ENCODE measurements around the gene TBC1D1. TPM values are rescaled to one million over a fixed set of nuclear protein-coding genes. Genes with fewer than 3 reads are reported as not detected.

TBC1D1 gene
- total RNA-seq, 1 experiment from 2014 or later: 38.1 TPM

DNA sequence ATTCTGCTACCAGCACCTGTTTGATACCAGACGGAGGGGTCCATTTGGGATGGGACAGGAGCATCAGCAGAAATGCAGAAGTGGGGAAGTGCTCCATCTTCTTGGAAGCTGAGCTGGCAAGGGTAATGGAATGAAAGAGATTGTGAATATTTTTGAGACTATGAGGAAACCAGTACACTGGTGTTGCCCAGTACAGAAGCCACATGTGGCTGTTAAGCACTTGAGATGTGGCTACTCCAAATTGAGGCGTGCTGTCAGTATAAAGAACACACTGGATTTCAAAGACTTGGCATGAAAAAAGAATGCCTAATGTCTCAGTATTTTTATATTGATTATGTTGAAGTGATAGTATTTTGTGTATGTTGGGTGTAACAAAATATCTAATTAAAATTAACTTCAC, 222.7 kb downstream of the TBC1D1 start:
- no peak for DNase-seq (ENCODE audit: extremely low read depth, low read depth)

- DNase-seq (ENCODE audit: extremely low read depth, low read depth): no peak
These were observed 223.7 kb downstream of the TBC1D1 start for GRCh38 chr4:38114386-38115150.

DNA sequence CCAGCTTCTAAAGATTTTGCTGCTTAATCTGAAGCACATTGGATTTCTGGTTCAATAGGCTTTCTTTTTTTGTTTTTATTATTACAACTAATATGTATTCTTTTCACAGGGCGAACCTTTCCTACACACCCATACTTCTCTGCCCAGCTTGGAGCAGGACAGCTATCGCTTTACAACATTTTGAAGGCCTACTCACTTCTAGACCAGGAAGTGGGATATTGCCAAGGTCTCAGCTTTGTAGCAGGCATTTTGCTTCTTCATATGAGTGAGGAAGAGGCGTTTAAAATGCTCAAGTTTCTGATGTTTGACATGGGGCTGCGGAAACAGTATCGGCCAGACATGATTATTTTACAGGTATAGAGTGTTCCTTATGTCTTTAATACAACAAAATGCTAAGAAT, 224.7 kb downstream of the TBC1D1 start:
- DNase-seq (ENCODE audit: extremely low read depth, low read depth): no peak

DNA sequence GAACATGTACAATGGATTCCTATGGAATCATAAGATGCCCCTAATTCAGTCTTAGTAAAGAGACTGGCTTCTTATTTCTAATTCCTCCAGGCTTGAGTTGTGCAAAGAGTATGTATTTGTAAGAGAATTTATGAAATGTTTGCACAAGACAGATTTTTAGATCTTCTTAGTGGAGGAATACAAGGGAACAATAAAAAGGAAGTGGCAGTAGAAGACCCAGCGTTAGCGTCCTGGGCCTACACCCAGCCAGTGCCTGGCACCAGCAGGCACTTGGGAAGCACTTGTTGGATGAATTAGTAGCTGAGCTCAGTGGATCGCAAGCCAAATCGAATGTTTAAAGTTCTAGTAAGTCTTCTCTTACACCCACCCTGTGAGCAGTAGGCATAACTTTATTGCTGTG, 226.7 kb downstream of the TBC1D1 start:
- no peak for DNase-seq (ENCODE audit: extremely low read depth, low read depth)

DNA sequence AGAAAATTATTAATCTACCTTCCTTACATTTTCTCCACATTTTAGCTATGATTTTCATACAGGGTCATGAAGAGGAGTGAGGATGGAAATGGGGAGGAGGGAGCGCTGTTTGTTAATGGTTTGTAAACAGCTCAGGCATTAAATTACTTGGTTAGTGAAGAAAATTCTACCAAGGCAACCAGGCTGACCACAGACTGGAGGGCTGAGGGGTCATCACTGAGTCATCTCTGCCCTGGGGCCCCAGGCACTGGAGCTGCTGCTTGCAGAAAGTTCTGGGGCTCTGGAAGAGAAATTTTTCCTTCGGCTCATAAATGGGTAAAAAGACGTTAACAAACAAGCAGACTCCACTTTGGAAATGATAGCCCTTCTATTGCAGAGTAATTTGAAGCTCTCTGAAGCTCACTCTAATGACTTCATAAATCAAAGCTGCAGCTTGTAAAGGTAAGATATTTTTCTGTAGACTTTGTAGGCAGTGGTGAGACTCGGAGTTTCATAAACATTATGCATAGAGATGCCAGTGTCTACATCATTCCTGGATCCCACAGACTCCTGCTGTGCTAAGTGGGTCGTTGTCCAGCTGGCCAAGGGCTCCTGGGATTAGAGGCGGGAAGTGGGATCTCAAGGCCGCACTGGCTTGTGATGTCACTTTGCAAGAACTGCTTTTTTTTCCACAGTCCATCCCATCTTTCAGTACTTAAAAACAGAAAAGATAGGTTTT, 228.9 kb downstream of the TBC1D1 start:
- no peak for DNase-seq (ENCODE audit: extremely low read depth, low read depth)

DNA sequence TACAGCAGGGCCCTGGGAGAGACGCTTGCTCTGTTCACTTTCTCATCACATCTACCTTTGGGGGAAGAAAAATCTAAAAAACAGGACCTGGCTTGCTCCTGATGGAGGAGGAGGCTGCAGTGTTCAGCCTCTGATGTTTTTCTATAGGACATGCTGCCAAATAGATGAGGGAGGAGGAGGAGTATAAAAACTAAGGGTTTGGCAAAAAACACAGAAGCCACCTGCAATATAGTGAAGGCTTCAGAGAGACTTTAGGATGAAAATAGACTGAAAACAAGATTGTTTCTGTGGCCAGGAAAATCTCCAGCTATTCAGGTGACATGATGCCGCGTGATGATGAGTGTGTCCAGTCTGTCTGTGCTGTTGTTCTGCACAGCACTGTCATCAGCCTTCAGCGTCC, 229.9 kb downstream of the TBC1D1 start:
- no peak for DNase-seq (ENCODE audit: extremely low read depth, low read depth)

DNA sequence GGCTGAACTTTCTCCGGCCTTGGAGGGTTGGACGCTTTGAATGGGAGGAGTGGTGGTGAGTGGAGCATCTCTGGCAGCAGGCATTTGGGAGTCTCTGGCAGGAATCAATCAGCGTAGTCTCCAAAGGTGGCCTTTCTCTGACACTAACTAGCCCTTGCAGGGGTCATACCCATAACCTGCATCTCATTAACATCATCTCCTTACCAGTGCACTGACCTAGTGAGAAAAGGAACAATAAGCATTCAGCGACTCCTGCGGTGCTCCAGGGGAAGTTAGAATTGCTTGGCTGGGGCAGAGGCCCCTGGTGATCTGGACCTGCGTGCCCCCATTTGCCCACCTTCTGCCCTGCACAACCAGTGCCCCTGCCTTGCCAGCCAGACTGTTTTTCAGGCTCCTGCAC, 231.2 kb downstream of the TBC1D1 start:
- DNase-seq (ENCODE audit: extremely low read depth, low read depth): no peak

DNA sequence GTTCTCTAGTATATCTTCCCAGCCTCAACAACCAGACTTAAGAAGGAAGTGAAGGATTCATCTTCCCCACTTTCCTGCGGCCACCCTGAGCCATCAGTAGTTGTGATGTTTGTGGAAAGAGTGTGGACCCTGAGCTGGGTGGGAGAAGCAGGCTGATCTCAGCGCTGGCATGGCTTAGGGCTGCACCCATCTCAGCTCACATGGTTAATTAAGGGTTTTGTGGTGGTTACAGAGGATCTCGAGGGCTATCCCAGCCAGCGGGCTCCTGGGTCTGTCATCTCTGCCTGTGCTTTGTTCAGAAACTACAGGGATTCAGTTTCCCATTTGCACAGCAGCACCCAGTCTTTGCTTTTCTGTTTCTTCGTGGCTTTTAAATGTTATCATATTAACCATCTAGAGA, 232.7 kb downstream of the TBC1D1 start:
- no peak for DNase-seq (ENCODE audit: extremely low read depth, low read depth)

GRCh38 chr4:38124961-38125360, 234.1 kb downstream of the TBC1D1 start:
- no peak for DNase-seq (ENCODE audit: extremely low read depth, low read depth)

DNA sequence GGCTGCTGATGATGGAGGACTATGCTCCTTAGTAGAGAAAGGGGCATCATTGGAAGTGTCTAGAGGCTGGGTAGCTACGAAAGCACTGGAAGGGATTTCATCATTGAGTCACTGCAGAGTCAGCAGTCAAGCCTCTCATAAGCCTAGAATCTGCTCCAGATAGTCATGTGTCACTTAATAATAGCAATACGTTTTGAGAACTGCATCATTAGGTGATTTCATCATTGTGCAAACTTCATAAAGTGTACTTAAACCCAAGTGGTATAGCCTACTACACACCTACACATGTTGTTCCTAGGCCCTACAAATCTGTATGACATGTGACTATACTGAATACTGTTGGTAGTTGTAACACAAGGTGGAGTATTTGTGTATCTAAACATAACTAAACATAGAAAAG, 234.9 kb downstream of the TBC1D1 start:
- DNase-seq (ENCODE audit: extremely low read depth, low read depth): no peak

GRCh38 chr4:38128478-38129459, 237.9 kb downstream of the TBC1D1 start:
- DNase-seq (ENCODE audit: extremely low read depth, low read depth): peak; percentile 11

DNA sequence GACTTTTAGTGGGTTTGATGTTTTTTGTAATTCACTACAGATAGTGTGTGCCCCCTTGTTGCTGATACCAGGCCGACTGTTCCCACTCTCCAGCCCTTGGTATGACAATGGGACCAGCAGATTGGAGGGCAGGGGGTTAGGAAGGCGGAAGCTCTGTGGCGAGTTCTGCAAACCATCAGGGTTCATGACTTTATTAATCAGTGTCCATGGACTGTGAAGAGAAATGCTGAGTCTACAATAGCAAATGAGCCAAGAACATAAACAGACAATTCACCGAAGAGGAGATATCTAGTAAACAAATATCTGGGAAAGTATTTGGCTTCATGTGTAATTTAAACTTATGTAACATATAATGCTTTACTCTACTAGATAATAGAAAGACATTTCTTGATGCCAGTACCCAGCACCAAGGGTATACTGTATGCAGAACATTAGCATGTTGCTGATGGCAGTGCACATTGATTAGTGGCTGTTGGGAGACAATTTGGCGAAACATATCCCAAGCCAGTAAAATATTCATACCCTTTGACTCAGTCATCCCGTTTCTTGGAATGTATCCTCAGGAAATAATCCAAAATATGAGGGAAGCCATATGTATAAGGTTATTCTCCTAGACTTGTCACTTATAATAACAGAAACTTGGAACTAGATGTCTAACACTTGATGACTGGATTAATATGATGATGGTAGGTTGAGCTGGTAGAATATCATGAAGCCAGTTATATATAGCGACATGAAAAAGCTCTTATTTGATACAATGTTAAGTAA, 238.8 kb downstream of the TBC1D1 start:
- no peak for DNase-seq (ENCODE audit: extremely low read depth, low read depth)

- no peak for DNase-seq (ENCODE audit: extremely low read depth, low read depth)
These were observed 240.0 kb downstream of the TBC1D1 start for GRCh38 chr4:38130884-38131283.

DNA sequence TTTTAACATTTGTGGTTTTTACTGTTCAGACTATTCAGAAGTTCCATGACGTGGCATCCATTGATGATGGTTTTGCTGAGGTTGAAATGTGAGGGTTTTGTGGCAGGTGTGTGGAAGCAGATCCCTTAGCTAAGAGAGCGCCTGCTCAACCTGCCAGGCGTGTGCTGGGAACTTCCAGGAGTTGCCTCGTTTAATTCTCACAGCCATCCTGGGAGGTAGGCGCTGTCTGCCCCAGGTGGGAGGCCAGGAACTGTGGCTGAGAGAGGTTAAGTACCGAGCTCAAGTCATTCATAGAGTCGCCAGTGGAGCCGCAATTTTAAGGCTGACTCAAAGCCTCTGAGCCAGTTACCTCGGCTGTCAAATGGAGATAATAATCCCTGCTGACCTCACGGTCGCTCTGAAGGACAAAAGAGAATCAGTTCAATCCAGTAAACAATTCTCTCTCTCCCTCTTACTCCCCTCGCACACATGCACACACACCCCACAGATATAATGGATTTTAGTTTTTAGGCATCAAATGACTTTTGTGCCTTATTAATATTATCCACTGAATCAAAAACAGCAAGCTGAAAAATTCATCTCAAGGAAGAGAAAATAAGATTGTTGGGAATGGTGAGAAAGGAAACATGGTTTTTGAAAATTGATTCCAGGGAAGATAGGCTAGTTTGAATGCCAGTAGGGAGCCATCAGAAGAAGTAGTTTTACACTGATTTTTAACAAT, 240.6 kb downstream of the TBC1D1 start:
- DNase-seq (ENCODE audit: extremely low read depth, low read depth): no peak

- DNase-seq (ENCODE audit: extremely low read depth, low read depth): peak; percentile 86
These were observed 241.3 kb downstream of the TBC1D1 start for GRCh38 chr4:38132107-38132673.

DNA sequence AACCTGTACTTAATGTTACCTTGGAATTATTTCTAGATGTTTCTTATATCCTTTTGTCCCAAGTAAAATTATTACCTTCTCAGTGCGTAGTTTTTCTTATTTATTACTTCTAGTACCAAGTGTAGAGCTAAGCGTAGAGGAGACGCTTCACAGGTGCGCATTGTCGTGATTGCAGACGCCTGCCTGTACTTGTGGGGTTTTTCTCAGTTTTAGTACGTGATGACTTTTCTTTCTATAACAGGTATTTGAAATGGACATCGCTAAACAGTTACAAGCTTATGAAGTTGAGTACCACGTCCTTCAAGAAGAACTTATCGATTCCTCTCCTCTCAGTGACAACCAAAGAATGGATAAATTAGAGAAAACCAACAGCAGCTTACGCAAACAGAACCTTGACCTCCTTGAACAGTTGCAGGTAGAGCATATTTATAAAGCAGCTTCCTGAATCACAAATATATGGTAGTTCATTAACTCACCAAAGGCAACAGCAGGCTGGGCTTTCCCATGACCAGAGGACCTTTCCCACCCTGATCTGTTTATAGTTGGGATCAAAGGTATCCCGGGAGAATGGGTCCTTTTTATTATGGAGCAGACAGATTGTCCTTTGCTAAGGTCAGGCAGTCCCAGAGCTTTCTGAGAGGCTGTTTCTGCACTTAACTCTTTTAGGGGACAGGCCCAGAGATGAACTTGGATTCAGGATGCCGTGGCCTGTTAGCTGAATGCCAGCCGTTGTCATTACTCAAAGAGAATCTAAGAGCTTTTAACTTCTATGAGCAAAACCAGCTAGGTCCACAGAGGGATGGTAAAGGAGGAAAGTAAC, 242.2 kb downstream of the TBC1D1 start:
- no peak for DNase-seq (ENCODE audit: extremely low read depth, low read depth)

DNA sequence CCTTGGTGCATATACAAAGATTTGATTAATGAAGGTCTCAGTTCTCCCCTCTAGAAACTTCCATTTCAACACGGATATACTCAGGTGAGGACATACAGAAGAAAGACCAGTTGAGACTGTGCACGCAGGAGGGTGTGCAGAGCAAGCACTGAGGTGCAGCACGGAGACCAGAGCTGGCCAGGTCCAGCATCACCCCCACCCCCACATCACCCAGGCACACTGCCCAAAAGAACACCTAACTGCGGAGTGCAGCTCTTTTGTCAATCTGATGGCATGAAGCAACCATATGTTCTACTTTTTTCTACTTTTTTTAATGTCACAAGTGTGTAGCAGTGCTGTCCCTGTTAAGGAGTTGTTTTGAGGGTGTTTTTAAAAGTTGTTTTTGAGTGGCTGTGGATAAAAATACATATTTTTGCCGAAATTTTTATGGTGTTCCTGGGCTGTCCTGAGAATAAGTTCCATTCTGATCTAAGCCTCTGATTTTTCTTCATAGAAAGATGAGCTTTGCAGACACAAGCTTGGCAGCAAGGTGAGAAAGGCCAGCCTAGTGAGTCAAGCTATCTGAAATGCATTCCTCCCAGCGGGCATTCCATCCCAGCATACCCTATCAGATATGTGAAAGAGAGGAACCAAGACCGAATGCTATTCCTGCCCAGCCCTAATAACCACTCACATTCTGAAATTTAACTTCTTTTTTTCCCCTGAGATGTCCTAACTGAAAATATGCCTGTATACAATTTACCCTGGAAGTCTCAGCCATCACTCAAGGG, 243.0 kb downstream of the TBC1D1 start:
- peak; percentile 68 for DNase-seq (ENCODE audit: extremely low read depth, low read depth)

DNA sequence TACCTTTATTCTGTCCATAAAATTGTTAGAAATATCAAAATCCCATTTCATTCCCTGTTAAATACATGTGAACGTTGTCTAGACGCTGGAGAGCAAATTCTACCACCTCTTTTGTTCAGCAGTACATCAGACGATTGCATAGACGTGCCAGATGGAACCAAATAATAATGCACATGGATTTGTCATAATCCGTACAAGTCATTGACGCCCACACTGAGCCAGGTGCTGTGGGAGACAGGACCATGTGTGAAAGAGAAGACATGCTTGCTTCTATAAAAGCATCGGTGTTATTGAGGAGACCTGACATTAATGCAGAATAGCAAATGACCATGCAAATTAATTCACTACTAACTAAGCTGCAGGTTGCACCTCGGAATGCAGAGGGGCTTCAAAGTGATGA, 244.3 kb downstream of the TBC1D1 start:
- no peak for DNase-seq (ENCODE audit: extremely low read depth, low read depth)

Measured in NCI-H460 (cell line).